Activated T-helper 17 cell treated with anti-CD3 and anti-CD28 coated beads, Interleukin-2, amount 50 U/mL, for 72 hours (primary cell): ENCODE results near the gene SPATA16. TPM values are rescaled to one million over a fixed set of nuclear protein-coding genes. Genes with fewer than 3 reads are reported as not detected.

ENCODE experiments used
- ATAC-seq: fragments of 150-1000 bp; cut with Tn5 transposase; replicated peaks from 2 replicates; pipeline ENCODE4 v1.10.0; 2021; ENCODE audit warnings: mild to moderate bottlenecking, moderate library complexity
- H3K27ac Mint-ChIP-seq: one replicate; pipeline ENCODE4 v1.8.0; 2022; ENCODE audit warnings: mixed read lengths
- H3K27me3 Mint-ChIP-seq: one replicate; pipeline ENCODE4 v1.8.0; 2022; ENCODE audit warnings: mixed read lengths
- H3K36me3 Mint-ChIP-seq: one replicate; pipeline ENCODE4 v1.8.0; 2022; ENCODE audit warnings: low read depth, mild to moderate bottlenecking, mixed read lengths
- H3K4me1 Mint-ChIP-seq: one replicate; pipeline ENCODE4 v1.8.0; 2022; ENCODE audit warnings: mixed read lengths
- H3K4me3 Mint-ChIP-seq: one replicate; pipeline ENCODE4 v1.8.0; 2022; ENCODE audit warnings: mild to moderate bottlenecking, mixed read lengths
- H3K9me3 Mint-ChIP-seq: one replicate; pipeline ENCODE4 v1.8.0; 2022; ENCODE audit warnings: mixed read lengths
- total RNA-seq, 2 donors: library from RNA; stranded (reverse); gene quantifications; one replicate each; pipeline ENCODE4 v1.2.3, GENCODE V29; 2022

Gene SPATA16
- total RNA-seq, 2 donors from 2014 or later = not detected

GRCh38 chr3:172846706-172847105 is 294.3 kb downstream of the SPATA16 start:
- no peak overlapping the region for H3K27ac Mint-ChIP-seq
- ATAC-seq = peak; percentile 74

GRCh38 chr3:172846103-172846561 is 294.9 kb downstream of the SPATA16 start:
- Mint-ChIP-seq H3K27ac (no peak overlapping the region), H3K9me3 (no peaks in the 10 kb centered on the region), H3K4me3 (no peak overlapping the region), H3K36me3 (no peaks in the 10 kb centered on the region), H3K4me1 (no peaks in the 10 kb centered on the region), H3K27me3 (peaks cover 34% of the 10 kb centered on the region)
- peak; percentile 79 for ATAC-seq

More at GRCh38 chr3:172846706-172847105, 294.3 kb downstream of the SPATA16 start:
- no peak overlapping the region for H3K4me3 Mint-ChIP-seq
- no peaks in the 10 kb centered on the region for H3K4me1 Mint-ChIP-seq
- H3K27me3 Mint-ChIP-seq = peaks cover 33% of the 10 kb centered on the region
- no peaks in the 10 kb centered on the region for H3K36me3 Mint-ChIP-seq
- H3K9me3 Mint-ChIP-seq = no peaks in the 10 kb centered on the region

GRCh38 chr3:172844428-172844827 is 296.6 kb downstream of the SPATA16 start:
- no peaks in the 10 kb centered on the region for H3K4me1 Mint-ChIP-seq
- no peak overlapping the region for H3K27ac Mint-ChIP-seq
- H3K9me3 Mint-ChIP-seq = no peaks in the 10 kb centered on the region
- H3K36me3 Mint-ChIP-seq = no peaks in the 10 kb centered on the region
- ATAC-seq = no peak
- peaks cover 26% of the 10 kb centered on the region for H3K27me3 Mint-ChIP-seq
- no peak overlapping the region for H3K4me3 Mint-ChIP-seq

GRCh38 chr3:172840913-172841312 is 300.1 kb downstream of the SPATA16 start:
- H3K27me3 Mint-ChIP-seq = peaks cover 19% of the 10 kb centered on the region
- ATAC-seq = no peak
- no peaks in the 10 kb centered on the region for H3K36me3 Mint-ChIP-seq
- H3K4me3 Mint-ChIP-seq = no peak overlapping the region
- no peaks in the 10 kb centered on the region for H3K4me1 Mint-ChIP-seq
- no peaks in the 10 kb centered on the region for H3K9me3 Mint-ChIP-seq
- H3K27ac Mint-ChIP-seq = no peak overlapping the region

- no peaks in the 10 kb centered on the region for H3K4me1 Mint-ChIP-seq
- no peak overlapping the region for H3K27ac Mint-ChIP-seq
- H3K9me3 Mint-ChIP-seq = no peaks in the 10 kb centered on the region
Measured at GRCh38 chr3:172840463-172840862, 300.6 kb downstream of the SPATA16 start.

GRCh38 chr3:172839679-172840078 is 301.4 kb downstream of the SPATA16 start:
- Mint-ChIP-seq H3K36me3 (no peaks in the 10 kb centered on the region), H3K4me1 (no peaks in the 10 kb centered on the region), H3K4me3 (no peak overlapping the region), H3K27me3 (peaks cover 18% of the 10 kb centered on the region), H3K27ac (no peak overlapping the region), H3K9me3 (no peaks in the 10 kb centered on the region)
- no peak for ATAC-seq

More at GRCh38 chr3:172840463-172840862, 300.6 kb downstream of the SPATA16 start:
- no peak for ATAC-seq
- Mint-ChIP-seq H3K4me3 (no peak overlapping the region), H3K27me3 (peaks cover 19% of the 10 kb centered on the region), H3K36me3 (no peaks in the 10 kb centered on the region)
